GM21360 (cell line): ENCODE results near the gene FHIP1B.

Experiments used
- ATAC-seq: cut with Tn5 transposase; IDR thresholded peaks from one replicate; pipeline ENCODE4 v1.9.1; 2021; ENCODE audit warnings: mild to moderate bottlenecking, moderate library complexity; ENCODE audit not compliant: unreplicated experiment

Gene FHIP1B

GRCh38 chr11:6203327-6203726, 31.1 kb downstream of the FHIP1B start:
- ATAC-seq, result peak; percentile 66

GRCh38 chr11:6202041-6202440, 32.4 kb downstream of the FHIP1B start:
- no peak for ATAC-seq

- no peak for ATAC-seq
Observed at GRCh38 chr11:6201481-6201880, 33.0 kb downstream of the FHIP1B start.

GRCh38 chr11:6200975-6201374, 33.5 kb downstream of the FHIP1B start:
- no peak for ATAC-seq

- no peak for ATAC-seq
Observed at GRCh38 chr11:6199174-6199810, 35.1 kb downstream of the FHIP1B start, which contains the start of gene OR52W1. Gene OR52W1 (plus strand): TSS chr11:6199224. CDS start chr11:6199224, 0 bp downstream.

GRCh38 chr11:6197466-6198200, 36.8 kb downstream of the FHIP1B start:
- ATAC-seq, result no peak

GRCh38 chr11:6196396-6196795, 38.0 kb downstream of the FHIP1B start:
- ATAC-seq, result no peak

GRCh38 chr11:6194065-6194581, 40.3 kb downstream of the FHIP1B start:
- ATAC-seq, result no peak

- no peak for ATAC-seq
Observed at GRCh38 chr11:6191742-6192141, 42.7 kb downstream of the FHIP1B start.

GRCh38 chr11:6175440-6175839, 59.0 kb downstream of the FHIP1B start:
- ATAC-seq, result no peak

GRCh38 chr11:6170226-6170625, 64.2 kb downstream of the FHIP1B start, which contains the start of gene OR52B2:
Gene OR52B2 (minus strand): TSS chr11:6170326. CDS start chr11:6170326, 0 bp downstream.
- ATAC-seq, result no peak
